GM21786 (cell line): ENCODE data around the gene DTNBP1.
"Not testable (repeated sequence)": the region's sequence is repeated elsewhere in the genome, so short reads cannot be mapped to it uniquely, and the experiment has no call there.

Source experiments
- ATAC-seq: cut with Tn5 transposase; IDR thresholded peaks from one replicate; pipeline ENCODE4 v1.9.1; 2021; ENCODE audit not compliant: unreplicated experiment

The DTNBP1 gene

GRCh38 chr6:15562977-15563376 is 99.9 kb downstream of the DTNBP1 start:
- ATAC-seq = no peak

DNA sequence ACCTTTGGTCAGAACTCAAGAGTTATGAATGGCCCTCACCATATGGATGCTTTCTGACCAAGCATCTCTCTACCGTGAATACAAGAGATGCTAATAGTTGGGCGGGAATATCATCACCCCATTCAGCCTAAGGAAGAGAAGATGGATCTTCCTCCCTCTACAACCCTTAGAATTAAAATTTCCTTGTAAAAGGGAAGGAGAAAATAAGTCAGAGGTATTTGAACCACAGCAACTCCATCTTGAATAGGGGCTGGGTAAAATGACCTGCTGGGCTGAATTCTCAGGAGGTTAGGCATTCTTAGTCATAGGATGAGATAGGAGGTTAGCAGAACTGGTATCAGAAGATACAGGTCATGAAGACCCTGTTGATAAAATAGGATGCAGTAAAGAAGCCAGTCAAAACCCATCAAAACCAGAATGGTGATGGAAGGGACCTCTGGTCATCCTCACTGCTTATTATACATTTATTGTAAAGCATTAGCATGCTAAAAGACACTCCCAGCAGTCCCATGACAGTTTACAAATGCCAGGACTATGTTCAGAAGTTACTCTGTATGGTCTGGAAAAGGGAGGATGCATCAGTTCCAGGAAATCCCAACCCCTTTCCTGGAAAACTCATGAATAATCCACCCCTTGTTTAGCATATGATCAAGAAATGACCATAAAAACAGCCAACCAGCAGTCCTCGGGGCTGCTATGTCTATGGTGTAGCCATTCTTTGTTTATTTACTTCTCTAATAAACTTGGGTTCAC is 101.2 kb downstream of the DTNBP1 start:
- ATAC-seq = no peak

- no peak for ATAC-seq
Observed at GRCh38 chr6:15560713-15561112, 102.1 kb downstream of the DTNBP1 start.

DNA sequence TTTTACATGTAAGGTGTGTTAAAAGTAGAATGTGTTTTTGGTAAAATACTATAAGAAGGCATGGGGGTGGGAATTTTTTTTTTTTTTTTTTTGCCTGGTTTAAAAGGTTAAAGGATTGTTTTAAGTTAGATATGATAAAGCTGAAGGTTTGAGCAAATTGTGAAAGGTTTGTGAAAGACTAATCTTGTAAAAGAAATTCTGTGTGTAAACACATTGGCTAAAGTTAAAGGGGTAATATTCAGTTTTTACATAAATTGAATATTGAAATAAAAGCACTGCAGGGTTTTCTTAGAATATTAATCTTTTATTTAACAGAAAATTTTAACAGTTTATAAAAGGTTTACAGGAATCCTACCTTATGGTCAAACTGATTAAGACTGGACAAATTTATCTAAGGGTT is 105.7 kb downstream of the DTNBP1 start:
- no peak for ATAC-seq

- ATAC-seq = no peak
Observed at GRCh38 chr6:15556711-15557110, 106.1 kb downstream of the DTNBP1 start.

DNA sequence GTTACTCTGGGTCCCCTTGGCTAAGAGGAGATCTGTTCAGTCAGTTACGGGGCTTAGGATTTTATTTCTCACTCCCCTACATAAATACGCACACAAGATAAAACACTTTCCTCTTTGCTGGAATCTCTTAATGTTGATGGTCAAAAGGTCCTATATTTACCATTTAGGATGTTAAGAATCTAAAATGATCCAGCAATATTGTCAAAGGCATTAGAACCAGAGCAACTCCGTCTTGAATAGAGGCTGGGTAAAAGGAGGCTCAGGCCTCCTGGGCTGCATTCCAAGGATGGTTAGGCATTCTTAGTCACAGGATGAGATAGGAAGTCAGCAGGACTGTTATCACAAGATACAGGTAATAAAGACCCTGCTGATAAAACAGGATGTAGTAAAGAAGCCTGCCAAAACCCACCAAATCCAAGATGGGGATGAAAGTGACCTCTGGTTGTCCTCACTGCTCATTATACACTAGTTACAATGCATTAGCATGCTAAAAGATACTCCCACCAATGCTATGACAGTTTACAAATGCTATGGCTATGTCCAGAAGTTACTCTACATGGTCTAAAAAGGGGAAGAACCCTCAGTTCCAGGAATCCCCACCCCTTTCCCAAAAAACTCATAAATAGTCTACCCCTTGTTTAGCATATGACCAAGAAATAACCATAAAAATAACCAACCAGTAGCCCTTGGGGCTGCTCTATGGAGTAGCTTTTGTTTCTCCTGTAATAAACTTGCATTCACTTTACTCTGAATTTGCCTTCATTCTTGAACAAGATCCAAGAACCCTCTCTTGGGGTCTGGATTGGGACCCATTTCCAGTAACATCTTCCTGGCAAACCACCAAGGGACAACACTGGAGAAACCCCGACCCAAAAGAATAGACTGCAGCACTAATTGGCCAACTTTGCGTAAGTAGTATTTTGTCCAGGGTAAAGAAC is 107.5 kb downstream of the DTNBP1 start:
- no peak for ATAC-seq

DNA sequence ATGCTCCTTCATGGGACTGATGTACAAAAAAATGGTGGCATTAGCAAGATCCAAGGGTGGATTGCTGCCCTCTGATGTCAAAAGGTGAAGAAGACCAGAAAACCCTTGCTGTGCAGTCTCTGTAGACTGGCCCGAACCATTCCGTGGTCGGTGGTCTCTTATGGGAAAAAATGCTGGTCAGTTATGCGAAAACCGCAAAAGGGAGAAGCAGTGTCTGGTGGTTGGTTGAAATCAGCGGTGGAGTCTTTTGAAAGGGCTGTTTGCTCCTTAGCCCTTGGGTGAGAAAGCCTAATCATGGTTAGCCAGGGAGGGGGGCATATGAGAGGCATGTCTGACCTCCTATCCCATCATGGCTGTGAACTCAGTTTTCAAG is 108.1 kb downstream of the DTNBP1 start:
- ATAC-seq = no peak

DNA sequence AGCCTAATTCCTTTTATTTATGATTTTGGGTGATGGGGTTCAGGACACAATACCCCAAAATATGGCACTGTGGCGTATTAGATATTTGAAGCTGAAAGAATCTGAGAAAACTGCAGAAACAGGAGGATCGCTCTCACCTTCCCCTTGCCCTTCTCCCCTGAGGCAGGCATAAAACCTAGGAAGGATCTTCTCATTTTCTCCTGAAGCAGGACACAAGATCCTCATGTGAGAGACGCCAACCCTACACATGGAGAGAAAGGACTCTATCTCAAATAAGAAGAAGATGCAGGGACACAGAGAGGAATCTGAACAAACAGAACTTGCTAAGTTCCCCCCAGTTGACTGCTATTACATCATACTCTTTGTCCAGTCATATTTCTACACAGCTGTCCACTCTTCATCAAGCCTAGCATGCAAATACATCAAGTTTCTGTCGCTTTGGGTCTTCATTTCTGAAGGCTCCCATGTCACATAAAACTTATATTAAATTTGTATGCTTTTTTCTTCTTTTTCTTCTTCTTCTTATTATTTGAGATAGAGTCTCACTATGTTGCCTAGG is 109.0 kb downstream of the DTNBP1 start:
- ATAC-seq = no peak

- ATAC-seq = no peak
Observed at GRCh38 chr6:15553031-15553430, 109.8 kb downstream of the DTNBP1 start.

DNA sequence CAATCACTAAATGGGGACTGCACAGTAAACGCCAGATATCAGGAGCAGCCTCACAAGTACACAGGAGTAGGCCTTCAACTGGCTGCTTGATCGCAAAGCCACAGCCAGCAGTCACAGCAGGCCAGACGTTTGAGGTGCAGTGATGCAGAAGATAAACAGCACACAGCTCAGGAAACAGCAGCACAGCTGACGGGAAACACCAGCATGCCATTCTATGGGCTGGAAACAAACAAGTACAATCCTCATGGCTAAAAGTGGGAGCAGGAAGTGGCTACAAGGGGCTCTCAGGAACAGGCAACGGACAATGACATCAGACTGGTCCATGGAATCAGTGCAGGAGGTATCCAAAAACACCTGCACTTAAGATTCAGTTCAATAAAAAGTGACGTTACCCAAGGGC is 111.0 kb downstream of the DTNBP1 start:
- ATAC-seq = no peak

DNA sequence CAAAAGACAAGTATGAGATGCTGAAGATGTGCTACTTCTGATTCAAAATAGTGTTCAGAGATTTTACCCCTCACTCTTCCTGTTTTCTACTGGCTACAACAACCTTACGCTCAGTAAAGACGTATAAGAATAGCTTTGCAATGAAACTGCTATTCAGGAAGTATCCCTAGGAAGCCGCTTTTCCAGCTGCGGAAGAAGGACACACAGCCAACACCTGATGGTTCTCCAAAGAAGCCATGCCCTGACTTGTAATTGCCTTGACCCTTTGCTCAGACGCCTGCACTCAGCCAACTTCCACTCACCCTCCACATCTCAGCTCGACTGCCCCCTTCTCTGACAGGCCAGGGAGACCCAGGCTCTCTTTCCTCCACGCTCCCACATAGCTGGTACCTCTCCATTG is 111.6 kb downstream of the DTNBP1 start:
- no peak for ATAC-seq

- no peak for ATAC-seq
Observed at GRCh38 chr6:15550546-15551123, 112.2 kb downstream of the DTNBP1 start.

DNA sequence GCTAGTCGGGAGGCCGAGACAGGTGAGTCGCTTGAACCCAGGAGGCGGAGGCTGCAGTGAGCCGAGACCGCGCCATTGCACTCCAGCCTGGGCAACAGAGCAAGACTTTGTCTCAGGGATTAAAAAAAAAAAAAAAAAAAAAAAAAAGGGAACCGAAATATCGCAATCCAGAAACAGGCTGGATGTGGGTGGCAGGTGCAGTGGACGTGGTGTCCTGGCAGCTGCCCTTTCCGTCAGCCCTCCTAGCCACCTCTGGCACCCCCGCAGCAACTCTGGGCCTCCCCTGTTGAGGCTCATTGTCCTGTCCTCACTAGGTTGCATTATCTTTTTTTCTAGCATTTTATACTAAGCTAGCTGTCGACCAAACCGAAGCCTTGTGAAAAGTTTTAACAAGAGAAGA is 113.5 kb downstream of the DTNBP1 start:
- ATAC-seq = no peak

DNA sequence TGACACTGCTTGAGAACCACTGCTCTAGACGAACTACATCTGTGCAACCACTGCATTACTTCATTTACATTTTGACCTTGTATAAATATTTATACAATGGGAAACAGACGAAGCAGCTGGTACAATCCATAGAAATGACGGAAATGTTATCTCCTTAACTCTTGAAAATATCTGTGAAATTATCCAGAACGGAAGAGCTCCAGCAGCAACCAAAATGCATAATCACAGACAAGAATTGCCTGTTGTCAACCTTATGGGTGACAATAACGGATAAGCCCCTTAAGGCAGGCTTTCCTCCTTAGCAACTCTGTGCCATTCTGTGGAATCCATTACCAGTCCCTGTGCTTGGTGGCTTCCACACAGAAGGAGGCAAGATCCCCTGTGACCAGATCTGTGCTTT is 115.4 kb downstream of the DTNBP1 start:
- ATAC-seq = no peak

GRCh38 chr6:15546591-15546990 is 116.2 kb downstream of the DTNBP1 start:
- ATAC-seq = no peak

DNA sequence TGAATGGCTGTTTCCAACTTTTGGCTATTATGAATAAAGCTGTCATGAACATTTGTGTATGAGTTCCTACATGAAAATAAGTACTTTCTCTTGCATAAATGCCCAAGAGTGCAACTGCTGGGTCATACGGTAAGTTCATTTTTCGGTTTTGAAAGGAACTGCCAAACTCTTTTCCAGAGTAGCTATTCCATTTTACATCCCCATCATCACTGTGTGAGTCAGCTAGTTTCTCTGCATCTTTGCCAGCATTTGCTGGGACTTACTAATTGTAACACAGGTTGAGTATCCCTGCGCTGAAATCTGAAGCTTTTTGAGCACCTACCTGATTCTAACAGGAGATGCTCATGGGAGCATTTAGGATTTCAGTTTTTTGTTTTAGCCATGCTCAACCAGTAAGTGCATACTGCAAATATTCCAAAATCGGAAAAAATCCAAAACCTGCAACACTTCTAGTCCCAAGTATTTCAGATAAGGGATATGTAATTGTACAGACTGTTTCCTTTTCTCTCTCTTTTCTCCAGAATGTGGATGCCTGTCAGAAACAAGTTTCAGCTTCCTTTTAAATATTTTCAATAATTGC is 118.4 kb downstream of the DTNBP1 start:
- ATAC-seq = no peak

GRCh38 chr6:15543332-15543917 is 119.4 kb downstream of the DTNBP1 start:
- not testable (repeated sequence) for ATAC-seq

GRCh38 chr6:15539722-15540270 is 123.0 kb downstream of the DTNBP1 start:
- no peak for ATAC-seq

GRCh38 chr6:15538766-15539495 is 123.9 kb downstream of the DTNBP1 start:
- no peak for ATAC-seq

DNA sequence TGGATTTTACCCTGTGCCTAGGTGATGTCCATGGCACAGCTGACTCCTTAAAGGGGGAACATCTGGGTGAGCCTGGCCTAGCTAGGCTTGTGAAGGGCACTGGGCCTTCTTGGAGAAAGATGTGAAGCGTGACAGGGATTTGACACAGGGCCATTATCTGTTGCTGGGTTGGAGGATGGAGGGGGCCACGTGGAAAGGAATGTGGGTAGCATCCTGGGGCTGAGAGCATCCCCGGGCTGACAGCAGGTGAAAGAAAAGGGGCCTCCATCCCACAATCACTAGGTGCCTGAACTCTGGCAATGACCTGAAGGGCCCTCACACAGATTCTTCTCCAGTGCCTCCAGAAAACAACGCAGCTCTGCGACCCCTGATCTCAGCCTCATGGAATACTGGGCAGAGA is 124.7 kb downstream of the DTNBP1 start:
- no peak for ATAC-seq
